Measurements from ENCODE around the gene STX1B. TPM values are rescaled to one million over a fixed set of nuclear protein-coding genes. Genes with fewer than 3 reads are reported as not detected.

STX1B gene
- total and polyA plus RNA-seq, 4 donors: 0.09 to 1.2 (median 0.51) TPM

- TF ChIP-seq FOXA2 (IDR thresholded peaks at IDR 0.05) (no peak), TAF1 (conservative IDR thresholded peaks at IDR 0.05) (no peak), EGR1 (IDR thresholded peaks at IDR 0.05; ENCODE audit: low read depth in 2 of 2) (no peak), HNF4A (conservative IDR thresholded peaks at IDR 0.05) (no peak)
These were observed 57.3 kb downstream of the STX1B start (continued) for GRCh38 chr16:30953111-30953510.

- no peaks in the 10 kb centered on the region for H3K9me3 ChIP-seq (ENCODE audit: control insufficient read depth in 4 of 4, low read length in 3 of 4)
- TF ChIP-seq ATF3 (IDR thresholded peaks at IDR 0.05) (no peak), JUND (IDR thresholded peaks at IDR 0.05) (peak in 1 of 2 donors; percentile 49), RAD21 (IDR thresholded peaks at IDR 0.05) (peak in 1 of 2 donors; percentile 8), FOXA2 (IDR thresholded peaks at IDR 0.05) (peak; percentile 57), CTCF (IDR thresholded peaks at IDR 0.05; ENCODE audit: low read depth, low read length, missing input control) (no peak), EGR1 (IDR thresholded peaks at IDR 0.05; ENCODE audit: low read depth in 2 of 2) (peak in 1 of 2 donors; percentile 68), SP1 (IDR thresholded peaks at IDR 0.05) (peak; percentile 73), HNF4A (conservative IDR thresholded peaks at IDR 0.05) (peak; percentile 77 to 91), YY1 (IDR thresholded peaks at IDR 0.05) (peak; percentile 43), ZBTB33 (IDR thresholded peaks at IDR 0.05) (peak; percentile 23), FOXA1 (IDR thresholded peaks at IDR 0.05) (no peak), MAX (IDR thresholded peaks at IDR 0.05) (peak; percentile 86), NR2F2 (IDR thresholded peaks at IDR 0.05) (peak; percentile 26), HNF4G (IDR thresholded peaks at IDR 0.05) (peak; percentile 19), REST (IDR thresholded peaks at IDR 0.05) (peak; percentile 54), TAF1 (conservative IDR thresholded peaks at IDR 0.05) (peak; percentile 44), RXRA (IDR thresholded peaks at IDR 0.05) (peak; percentile 44 to 79), GABPA (IDR thresholded peaks at IDR 0.05 in 1 of 2, conservative IDR thresholded peaks at IDR 0.05 in 1 of 2) (peak in 1 of 2 donors; percentile 50)
- H3K4me1 ChIP-seq (ENCODE audit: control insufficient read depth in 4 of 4, insufficient read depth in 4 of 4, low read length in 3 of 4): peaks cover 21 to 65% (median 52%) of the 10 kb centered on the region in 4 donors
- no peak for DNase-seq (ENCODE audit: low spot score)
- H3K4me3 ChIP-seq (ENCODE audit: low read depth in 1 of 3, low read length in 3 of 3): no peak overlapping the region
- WGBS: 24% methylated on average over 3 of the region's 3 CpGs
- H3K36me3 ChIP-seq (ENCODE audit: control insufficient read depth in 4 of 4, insufficient read depth in 3 of 4, low read depth in 1 of 4, low read length in 3 of 4): no peaks in the 10 kb centered on the region
- H3K9ac ChIP-seq (ENCODE audit: low read depth in 1 of 2, low read length in 2 of 2): no peak overlapping the region
- peak overlapping the region; percentile 91 to 92 for H3K27ac ChIP-seq (ENCODE audit: low read depth in 1 of 2, low read length in 2 of 2)
- no peaks in the 10 kb centered on the region for H3K27me3 ChIP-seq (ENCODE audit: control insufficient read depth in 4 of 4, insufficient read depth in 4 of 4, low read length in 3 of 4)
These were observed 58.7 kb downstream of the STX1B start for GRCh38 chr16:30951750-30952149.
